Measurements from ENCODE around the gene VOPP1. TPM values are rescaled to one million over a fixed set of nuclear protein-coding genes. Genes with fewer than 3 reads are reported as not detected.

The VOPP1 gene
- total RNA-seq, 1 experiment from 2014 or later: 63.9 TPM

DNA sequence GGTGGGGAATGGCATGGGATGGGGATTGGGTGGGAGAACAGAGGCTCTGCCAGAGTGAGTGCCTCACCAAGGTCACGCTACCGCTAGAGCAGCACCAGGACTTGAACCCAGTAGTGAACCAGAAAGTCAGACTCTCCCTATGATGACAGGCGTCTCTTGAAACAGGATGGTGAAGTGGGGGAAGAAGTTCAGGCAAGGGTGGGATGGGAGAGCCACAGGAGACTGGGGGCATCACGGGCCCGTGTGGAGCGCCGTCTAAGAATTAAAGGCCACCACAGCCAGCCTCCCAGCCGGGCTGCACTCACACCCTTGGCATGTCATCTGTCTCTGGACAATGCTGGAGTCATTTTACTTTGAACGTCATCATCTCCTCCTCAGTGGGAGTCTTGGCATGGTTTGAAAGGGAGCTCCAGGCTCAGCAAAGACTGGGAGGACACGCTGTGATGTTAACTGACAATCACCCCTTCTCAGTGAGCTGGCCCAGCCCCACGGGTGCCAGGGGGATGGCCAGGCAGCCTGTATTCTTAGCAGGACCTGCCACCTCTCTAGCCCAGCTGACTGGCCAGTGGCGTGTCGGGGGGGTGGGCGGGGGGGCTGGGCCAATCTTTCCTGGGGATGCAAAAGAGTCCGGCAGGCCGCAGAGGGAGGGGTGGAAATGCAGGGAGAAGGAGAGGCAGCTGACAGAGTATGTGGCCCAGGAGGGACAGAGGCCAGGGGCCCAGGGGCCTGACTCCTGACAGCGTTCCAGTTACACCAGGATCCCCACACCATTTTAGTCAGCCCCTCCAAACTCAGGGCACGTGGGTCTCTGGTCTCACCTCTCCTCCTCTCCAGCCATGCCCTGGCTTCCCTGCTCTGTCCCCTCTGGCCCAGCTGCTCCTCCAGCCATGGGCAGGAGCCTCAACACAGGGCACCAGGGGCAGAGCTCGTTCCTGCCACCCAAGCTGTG, 96.2 kb downstream of the VOPP1 start (continued):
- TF ChIP-seq, protein P1, sequence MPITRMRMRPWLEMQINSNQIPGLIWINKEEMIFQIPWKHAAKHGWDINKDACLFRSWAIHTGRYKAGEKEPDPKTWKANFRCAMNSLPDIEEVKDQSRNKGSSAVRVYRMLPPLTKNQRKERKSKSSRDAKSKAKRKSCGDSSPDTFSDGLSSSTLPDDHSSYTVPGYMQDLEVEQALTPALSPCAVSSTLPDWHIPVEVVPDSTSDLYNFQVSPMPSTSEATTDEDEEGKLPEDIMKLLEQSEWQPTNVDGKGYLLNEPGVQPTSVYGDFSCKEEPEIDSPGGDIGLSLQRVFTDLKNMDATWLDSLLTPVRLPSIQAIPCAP (CRISPR knock-in tag; IDR thresholded peaks at IDR 0.05): no peak
- TF ChIP-seq, protein P2, sequence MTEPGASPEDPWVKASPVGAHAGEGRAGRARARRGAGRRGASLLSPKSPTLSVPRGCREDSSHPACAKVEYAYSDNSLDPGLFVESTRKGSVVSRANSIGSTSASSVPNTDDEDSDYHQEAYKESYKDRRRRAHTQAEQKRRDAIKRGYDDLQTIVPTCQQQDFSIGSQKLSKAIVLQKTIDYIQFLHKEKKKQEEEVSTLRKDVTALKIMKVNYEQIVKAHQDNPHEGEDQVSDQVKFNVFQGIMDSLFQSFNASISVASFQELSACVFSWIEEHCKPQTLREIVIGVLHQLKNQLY (CRISPR knock-in tag; IDR thresholded peaks at IDR 0.05): no peak
- TF ChIP-seq, protein P3, sequence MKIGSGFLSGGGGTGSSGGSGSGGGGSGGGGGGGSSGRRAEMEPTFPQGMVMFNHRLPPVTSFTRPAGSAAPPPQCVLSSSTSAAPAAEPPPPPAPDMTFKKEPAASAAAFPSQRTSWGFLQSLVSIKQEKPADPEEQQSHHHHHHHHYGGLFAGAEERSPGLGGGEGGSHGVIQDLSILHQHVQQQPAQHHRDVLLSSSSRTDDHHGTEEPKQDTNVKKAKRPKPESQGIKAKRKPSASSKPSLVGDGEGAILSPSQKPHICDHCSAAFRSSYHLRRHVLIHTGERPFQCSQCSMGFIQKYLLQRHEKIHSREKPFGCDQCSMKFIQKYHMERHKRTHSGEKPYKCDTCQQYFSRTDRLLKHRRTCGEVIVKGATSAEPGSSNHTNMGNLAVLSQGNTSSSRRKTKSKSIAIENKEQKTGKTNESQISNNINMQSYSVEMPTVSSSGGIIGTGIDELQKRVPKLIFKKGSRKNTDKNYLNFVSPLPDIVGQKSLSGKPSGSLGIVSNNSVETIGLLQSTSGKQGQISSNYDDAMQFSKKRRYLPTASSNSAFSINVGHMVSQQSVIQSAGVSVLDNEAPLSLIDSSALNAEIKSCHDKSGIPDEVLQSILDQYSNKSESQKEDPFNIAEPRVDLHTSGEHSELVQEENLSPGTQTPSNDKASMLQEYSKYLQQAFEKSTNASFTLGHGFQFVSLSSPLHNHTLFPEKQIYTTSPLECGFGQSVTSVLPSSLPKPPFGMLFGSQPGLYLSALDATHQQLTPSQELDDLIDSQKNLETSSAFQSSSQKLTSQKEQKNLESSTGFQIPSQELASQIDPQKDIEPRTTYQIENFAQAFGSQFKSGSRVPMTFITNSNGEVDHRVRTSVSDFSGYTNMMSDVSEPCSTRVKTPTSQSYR (CRISPR knock-in tag; IDR thresholded peaks at IDR 0.05): no peak

DNA sequence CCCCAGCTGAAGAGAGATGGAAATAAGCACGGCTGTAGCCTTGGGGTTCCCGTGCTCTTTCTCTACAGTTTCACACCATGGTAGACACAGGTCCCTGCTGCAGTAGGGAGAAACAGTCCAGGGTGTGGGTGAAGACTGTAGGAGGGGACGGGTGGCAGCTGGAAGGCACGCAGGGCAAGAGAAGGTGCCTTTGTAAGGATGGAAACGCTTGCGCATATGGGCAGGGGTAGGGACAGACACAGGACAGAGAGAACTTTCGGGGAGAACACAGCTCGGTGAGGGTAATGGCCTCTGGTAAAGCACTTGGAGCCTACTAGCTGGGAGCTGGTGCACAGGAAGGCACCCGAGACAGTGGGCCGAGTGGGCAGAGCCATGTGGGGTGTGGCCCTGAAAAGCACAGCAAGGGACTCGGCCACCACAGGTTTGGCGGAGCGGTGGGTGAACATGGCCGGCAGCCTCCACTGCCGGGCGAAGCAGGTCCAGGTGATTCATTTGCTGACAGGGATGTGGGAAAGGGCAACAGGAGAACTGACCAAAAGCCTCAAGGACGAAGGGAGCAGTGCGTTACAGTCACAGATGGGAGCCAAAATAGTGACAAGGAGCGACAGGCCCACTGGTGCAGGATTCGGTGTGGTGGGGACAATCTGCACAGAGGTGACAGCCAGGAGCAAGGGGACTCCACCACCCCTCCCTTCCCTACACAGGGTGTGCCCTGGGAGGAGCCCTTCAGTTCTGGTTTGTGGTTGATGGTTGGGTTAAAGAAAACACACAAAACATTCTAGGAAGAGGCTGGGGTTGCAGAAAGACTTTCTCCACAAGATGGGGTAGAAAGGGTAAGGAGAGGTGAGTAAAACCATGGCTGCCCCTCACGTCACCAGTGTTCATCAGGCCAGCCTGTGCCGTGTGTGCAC, 97.1 kb downstream of the VOPP1 start:
- ATAC-seq (no peak), DNase-seq (ENCODE audit: low spot score) (no peak)
- peaks cover 11% of the 10 kb centered on the region for H3K4me1 Mint-ChIP-seq
- H3K27me3 Mint-ChIP-seq (ENCODE audit: low read depth): no peaks in the 10 kb centered on the region
- CTCF ChIA-PET: no interaction called here
- POLR2A ChIA-PET: no interaction called here
- no peak for TF ChIP-seq KAT7 (CRISPR knock-in tag; IDR thresholded peaks at IDR 0.05; ENCODE audit: borderline replicate concordance)
- TF ChIP-seq, protein P1 (CRISPR knock-in tag; IDR thresholded peaks at IDR 0.05): no peak
- no peak for TF ChIP-seq IRF2 (CRISPR knock-in tag; IDR thresholded peaks at IDR 0.05; ENCODE audit: borderline replicate concordance, low read depth)
- TF ChIP-seq CBFB (CRISPR knock-in tag; IDR thresholded peaks at IDR 0.05; ENCODE audit: low read depth): no peak
- TF ChIP-seq, protein P4, sequence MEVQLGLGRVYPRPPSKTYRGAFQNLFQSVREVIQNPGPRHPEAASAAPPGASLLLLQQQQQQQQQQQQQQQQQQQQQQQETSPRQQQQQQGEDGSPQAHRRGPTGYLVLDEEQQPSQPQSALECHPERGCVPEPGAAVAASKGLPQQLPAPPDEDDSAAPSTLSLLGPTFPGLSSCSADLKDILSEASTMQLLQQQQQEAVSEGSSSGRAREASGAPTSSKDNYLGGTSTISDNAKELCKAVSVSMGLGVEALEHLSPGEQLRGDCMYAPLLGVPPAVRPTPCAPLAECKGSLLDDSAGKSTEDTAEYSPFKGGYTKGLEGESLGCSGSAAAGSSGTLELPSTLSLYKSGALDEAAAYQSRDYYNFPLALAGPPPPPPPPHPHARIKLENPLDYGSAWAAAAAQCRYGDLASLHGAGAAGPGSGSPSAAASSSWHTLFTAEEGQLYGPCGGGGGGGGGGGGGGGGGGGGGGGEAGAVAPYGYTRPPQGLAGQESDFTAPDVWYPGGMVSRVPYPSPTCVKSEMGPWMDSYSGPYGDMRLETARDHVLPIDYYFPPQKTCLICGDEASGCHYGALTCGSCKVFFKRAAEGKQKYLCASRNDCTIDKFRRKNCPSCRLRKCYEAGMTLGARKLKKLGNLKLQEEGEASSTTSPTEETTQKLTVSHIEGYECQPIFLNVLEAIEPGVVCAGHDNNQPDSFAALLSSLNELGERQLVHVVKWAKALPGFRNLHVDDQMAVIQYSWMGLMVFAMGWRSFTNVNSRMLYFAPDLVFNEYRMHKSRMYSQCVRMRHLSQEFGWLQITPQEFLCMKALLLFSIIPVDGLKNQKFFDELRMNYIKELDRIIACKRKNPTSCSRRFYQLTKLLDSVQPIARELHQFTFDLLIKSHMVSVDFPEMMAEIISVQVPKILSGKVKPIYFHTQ (CRISPR knock-in tag; IDR thresholded peaks at IDR 0.05): no peak
- TF ChIP-seq TEAD1 (CRISPR knock-in tag; IDR thresholded peaks at IDR 0.05): no peak
- TF ChIP-seq RORB (CRISPR knock-in tag; IDR thresholded peaks at IDR 0.05): no peak
- TF ChIP-seq NR2C2 (CRISPR knock-in tag; IDR thresholded peaks at IDR 0.05): no peak
- TF ChIP-seq ZNF232 (CRISPR knock-in tag; IDR thresholded peaks at IDR 0.05): no peak
- TF ChIP-seq, protein P5, sequence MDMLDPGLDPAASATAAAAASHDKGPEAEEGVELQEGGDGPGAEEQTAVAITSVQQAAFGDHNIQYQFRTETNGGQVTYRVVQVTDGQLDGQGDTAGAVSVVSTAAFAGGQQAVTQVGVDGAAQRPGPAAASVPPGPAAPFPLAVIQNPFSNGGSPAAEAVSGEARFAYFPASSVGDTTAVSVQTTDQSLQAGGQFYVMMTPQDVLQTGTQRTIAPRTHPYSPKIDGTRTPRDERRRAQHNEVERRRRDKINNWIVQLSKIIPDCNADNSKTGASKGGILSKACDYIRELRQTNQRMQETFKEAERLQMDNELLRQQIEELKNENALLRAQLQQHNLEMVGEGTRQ (CRISPR knock-in tag; IDR thresholded peaks at IDR 0.05): no peak
- no peak overlapping the region for H3K4me3 Mint-ChIP-seq
- peaks cover 6% of the 10 kb centered on the region; the same call in 1 of the 2 replicates for H3K36me3 Mint-ChIP-seq
- H3K9me3 Mint-ChIP-seq: no peaks in the 10 kb centered on the region
- H3K27ac Mint-ChIP-seq: no peak overlapping the region

Data from WTC11 (cell line).